ENCODE measurements around the gene NFIA.
A peak's percentile ranks its signal among the peaks of the same experiment; 100 is the strongest.

The NFIA gene

DNA sequence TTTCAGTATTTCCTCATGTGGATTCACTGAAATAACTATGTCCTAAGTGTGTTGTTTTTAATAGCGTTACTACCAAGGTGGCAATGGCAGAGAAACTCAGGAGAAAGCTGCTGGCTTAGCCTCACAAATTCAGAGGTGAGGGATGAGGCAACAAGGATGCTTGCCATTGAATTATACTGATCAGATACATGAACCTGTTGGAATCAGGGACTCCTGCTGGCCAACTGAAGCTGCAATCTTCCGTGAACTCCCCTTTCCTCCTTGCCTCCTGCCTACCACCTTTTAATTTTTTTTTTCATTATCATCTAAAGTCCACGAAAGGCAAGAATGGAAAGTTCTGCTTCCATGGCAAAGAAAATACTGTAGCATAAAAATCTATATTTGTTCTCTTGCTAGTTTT is 254.7 kb downstream of the NFIA start:
- no peaks in the 10 kb centered on the region for H3K79me2 ChIP-seq (ENCODE audit: insufficient read depth, low read depth)
- H3K4me1 ChIP-seq (ENCODE audit: low read depth, poor library complexity, severe bottlenecking) = peaks cover 26% of the 10 kb centered on the region
- no peak overlapping the region for H3K27ac ChIP-seq
- H3K4me3 ChIP-seq (IDR thresholded peaks at IDR 0.05; ENCODE audit: insufficient read depth, low read depth, low read length) = no peak overlapping the region
- no peaks in the 10 kb centered on the region for H3K36me3 ChIP-seq (ENCODE audit: insufficient read depth)
- no peak overlapping the region for H3K4me2 ChIP-seq
- no peak overlapping the region for H3K9ac ChIP-seq
- H3K27me3 ChIP-seq (ENCODE audit: insufficient read depth, low read depth) = no peaks in the 10 kb centered on the region
- H4K20me1 ChIP-seq (ENCODE audit: insufficient read depth) = no peaks in the 10 kb centered on the region
- TF ChIP-seq, protein P1, sequence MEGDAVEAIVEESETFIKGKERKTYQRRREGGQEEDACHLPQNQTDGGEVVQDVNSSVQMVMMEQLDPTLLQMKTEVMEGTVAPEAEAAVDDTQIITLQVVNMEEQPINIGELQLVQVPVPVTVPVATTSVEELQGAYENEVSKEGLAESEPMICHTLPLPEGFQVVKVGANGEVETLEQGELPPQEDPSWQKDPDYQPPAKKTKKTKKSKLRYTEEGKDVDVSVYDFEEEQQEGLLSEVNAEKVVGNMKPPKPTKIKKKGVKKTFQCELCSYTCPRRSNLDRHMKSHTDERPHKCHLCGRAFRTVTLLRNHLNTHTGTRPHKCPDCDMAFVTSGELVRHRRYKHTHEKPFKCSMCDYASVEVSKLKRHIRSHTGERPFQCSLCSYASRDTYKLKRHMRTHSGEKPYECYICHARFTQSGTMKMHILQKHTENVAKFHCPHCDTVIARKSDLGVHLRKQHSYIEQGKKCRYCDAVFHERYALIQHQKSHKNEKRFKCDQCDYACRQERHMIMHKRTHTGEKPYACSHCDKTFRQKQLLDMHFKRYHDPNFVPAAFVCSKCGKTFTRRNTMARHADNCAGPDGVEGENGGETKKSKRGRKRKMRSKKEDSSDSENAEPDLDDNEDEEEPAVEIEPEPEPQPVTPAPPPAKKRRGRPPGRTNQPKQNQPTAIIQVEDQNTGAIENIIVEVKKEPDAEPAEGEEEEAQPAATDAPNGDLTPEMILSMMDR (conservative IDR thresholded peaks at IDR 0.05; ENCODE audit: low read depth, low read length) = no peak
- H2AFZ ChIP-seq (ENCODE audit: low read depth) = no peak overlapping the region

DNA sequence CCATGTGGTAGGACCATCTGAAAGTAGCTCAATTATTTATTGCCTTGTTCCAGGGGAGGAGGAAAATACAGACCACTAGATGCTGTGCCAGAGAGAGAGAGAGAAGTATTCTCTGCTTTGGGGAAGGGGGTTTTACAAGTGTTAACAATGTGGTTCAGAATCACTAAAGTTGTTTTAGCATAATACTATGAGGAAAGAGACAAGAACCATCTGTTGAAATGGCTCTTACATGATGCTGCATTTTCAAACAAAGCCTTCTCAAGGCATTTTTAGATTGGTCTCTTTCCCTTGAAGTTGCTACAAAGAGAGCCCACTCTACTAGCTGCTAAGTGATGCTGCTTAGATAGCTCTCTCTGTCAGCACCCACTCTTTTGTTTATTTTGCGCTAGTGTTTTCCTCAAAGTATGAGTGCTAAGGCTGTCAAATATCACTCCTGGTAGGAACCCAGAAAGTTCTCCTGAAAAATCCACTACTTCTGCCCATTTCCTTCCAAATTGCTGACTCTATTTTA is 255.1 kb downstream of the NFIA start:
- H3K36me3 ChIP-seq (ENCODE audit: insufficient read depth) = no peaks in the 10 kb centered on the region
- H3K4me1 ChIP-seq (ENCODE audit: low read depth, poor library complexity, severe bottlenecking) = peaks cover 22% of the 10 kb centered on the region
- no peak overlapping the region for H3K4me2 ChIP-seq
- no peaks in the 10 kb centered on the region for H3K27me3 ChIP-seq (ENCODE audit: insufficient read depth, low read depth)
- H3K27ac ChIP-seq = no peak overlapping the region
- H3K4me3 ChIP-seq (IDR thresholded peaks at IDR 0.05; ENCODE audit: insufficient read depth, low read depth, low read length) = no peak overlapping the region
- TF ChIP-seq, protein P1 (conservative IDR thresholded peaks at IDR 0.05; ENCODE audit: low read depth, low read length) = no peak
- H3K79me2 ChIP-seq (ENCODE audit: insufficient read depth, low read depth) = no peaks in the 10 kb centered on the region
- H4K20me1 ChIP-seq (ENCODE audit: insufficient read depth) = no peaks in the 10 kb centered on the region
- no peak overlapping the region for H2AFZ ChIP-seq (ENCODE audit: low read depth)
- H3K9ac ChIP-seq = no peak overlapping the region

DNA sequence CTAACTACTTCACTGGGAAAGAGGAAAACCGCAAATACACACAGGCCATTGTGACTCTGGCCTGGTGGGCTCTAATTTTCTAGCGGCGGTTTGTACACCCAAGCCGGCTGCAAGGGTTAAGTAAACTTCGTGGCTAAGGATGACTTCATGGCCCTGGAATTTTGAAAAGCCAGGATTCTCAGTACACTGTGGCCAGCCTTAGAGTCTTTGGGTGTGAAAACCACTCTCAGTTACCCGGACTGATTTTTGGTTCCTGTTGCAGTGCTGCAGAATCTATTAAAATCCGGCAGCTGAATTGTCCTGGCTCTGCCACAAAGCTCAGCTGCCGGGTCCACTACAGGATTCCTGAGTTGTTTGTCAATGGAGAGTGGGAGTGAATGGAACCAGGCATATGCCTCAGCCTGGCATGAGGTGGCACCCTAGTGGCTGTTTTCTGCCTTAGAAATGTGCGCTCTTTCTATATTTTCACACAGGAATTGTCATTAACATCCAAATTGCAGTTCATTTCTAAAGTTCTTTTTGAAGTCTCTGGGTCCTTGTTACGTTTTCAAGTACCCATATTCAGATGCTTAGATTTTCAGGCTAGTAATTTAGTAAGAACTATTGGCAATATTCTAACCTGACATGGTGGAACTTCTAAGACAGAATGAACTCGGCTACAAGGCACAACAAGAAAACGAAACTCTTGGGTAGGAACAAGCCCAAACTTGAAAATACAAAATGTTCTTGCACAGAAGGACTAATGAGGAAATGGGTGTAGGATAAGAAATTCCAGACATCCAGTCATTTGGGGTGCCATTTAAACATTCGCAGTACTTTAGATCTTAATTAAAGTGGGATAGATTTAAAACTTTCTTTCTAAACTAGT is 255.9 kb downstream of the NFIA start:
- Histone ChIP-seq H3K36me3 (ENCODE audit: insufficient read depth) (no peaks in the 10 kb centered on the region), H3K9ac (no peak overlapping the region), H2AFZ (ENCODE audit: low read depth) (no peak overlapping the region), H3K4me1 (ENCODE audit: low read depth, poor library complexity, severe bottlenecking) (peaks cover 14% of the 10 kb centered on the region), H3K4me3 (IDR thresholded peaks at IDR 0.05; ENCODE audit: insufficient read depth, low read depth, low read length) (no peak overlapping the region), H3K4me2 (no peak overlapping the region), H3K79me2 (ENCODE audit: insufficient read depth, low read depth) (no peaks in the 10 kb centered on the region), H4K20me1 (ENCODE audit: insufficient read depth) (no peaks in the 10 kb centered on the region), H3K27me3 (ENCODE audit: insufficient read depth, low read depth) (no peaks in the 10 kb centered on the region), H3K27ac (no peak overlapping the region)
- TF ChIP-seq, protein P1 (conservative IDR thresholded peaks at IDR 0.05; ENCODE audit: low read depth, low read length) = peak; percentile 54

DNA sequence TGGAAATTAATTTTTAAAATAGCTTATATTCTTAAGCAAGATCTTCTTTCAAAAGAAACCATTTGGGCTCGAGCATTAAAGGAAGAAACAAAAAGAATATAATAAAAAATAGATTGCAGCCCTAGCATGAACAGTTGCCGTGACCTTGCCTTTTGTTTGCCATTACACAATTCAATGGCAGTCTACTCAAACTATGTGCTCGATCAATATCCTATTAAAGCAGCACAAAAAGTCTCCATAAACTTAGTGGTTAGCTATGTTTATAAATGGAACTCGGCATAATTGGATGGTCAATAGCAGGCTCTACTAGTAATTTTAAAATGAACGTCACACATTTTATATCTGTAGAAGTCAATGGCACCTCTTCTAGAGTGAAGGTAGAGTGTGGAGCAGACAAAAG is 256.5 kb downstream of the NFIA start:
- Histone ChIP-seq H3K79me2 (ENCODE audit: insufficient read depth, low read depth) (no peaks in the 10 kb centered on the region), H3K9ac (no peak overlapping the region), H3K4me2 (no peak overlapping the region), H3K27ac (no peak overlapping the region), H3K36me3 (ENCODE audit: insufficient read depth) (no peaks in the 10 kb centered on the region), H3K27me3 (ENCODE audit: insufficient read depth, low read depth) (no peaks in the 10 kb centered on the region), H3K4me1 (ENCODE audit: low read depth, poor library complexity, severe bottlenecking) (peaks cover 12% of the 10 kb centered on the region), H4K20me1 (ENCODE audit: insufficient read depth) (no peaks in the 10 kb centered on the region), H3K4me3 (IDR thresholded peaks at IDR 0.05; ENCODE audit: insufficient read depth, low read depth, low read length) (no peak overlapping the region), H2AFZ (ENCODE audit: low read depth) (no peak overlapping the region)
- TF ChIP-seq, protein P1 (conservative IDR thresholded peaks at IDR 0.05; ENCODE audit: low read depth, low read length) = no peak
